ENCODE data around the gene PLEKHJ1. TPM values are rescaled to one million over a fixed set of nuclear protein-coding genes. Genes with fewer than 3 reads are reported as not detected.

PLEKHJ1 gene
- total and polyA plus RNA-seq, 2 of the 8 experiments (the other 6 are each of a cell fraction or from before 2014, with no cell fraction given): 135 to 187 TPM

DNA sequence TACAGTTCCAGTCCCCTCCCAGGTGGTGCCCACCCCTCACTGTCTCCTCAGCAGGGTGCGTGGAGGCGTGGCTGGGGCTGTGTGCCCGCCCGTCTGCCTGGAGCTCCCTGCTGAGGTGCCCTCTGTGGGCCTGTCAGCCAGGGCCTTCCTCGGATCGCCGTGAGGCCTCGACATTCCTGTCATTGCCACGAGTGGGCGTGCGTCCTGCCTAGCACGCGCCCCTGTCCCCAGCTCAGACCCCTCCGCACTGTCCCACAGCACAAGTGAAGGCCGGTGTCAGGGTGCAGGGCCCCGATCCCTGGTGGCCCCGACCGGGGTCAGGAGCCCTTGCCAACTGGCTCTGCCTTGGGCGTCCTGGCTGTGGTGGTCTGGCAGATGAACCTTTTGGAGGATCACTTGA is 40.2 kb downstream of the PLEKHJ1 start:
- Histone ChIP-seq H2BK120ac (replicated peaks; ENCODE audit: low read depth, low read length) (no peak overlapping the region), H3K18ac (ENCODE audit: extremely low read depth, low read length) (no peak overlapping the region), H3K14ac (ENCODE audit: insufficient read length) (no peak overlapping the region), H3K4me3 (ENCODE audit: extremely low read depth in 1 of 4, insufficient read depth in 2 of 4, low read depth in 3 of 4, low read length in 4 of 4) (no peak overlapping the region), H3K4me2 (ENCODE audit: insufficient read depth in 1 of 2, low read depth in 2 of 2, low read length in 2 of 2) (no peak overlapping the region), H2AFZ (ENCODE audit: low read length) (no peak overlapping the region), H2BK12ac (ENCODE audit: low read depth, low read length) (no peak overlapping the region), H3K56ac (replicated peaks; ENCODE audit: insufficient read length, low read depth, low read length) (no peak overlapping the region), H3K23ac (ENCODE audit: insufficient read length) (no peak overlapping the region), H2AK5ac (ENCODE audit: low read depth, low read length) (no peak overlapping the region), H2BK5ac (ENCODE audit: low read depth, low read length) (no peak overlapping the region), H3K23me2 (ENCODE audit: low read depth, low read length) (no peaks in the 10 kb centered on the region), H4K5ac (ENCODE audit: insufficient read length, low read depth, low read length) (no peak overlapping the region), H4K8ac (ENCODE audit: extremely low read depth, insufficient read depth, low read length) (no peak overlapping the region), H3K9ac (replicated peaks in 1 of 4; ENCODE audit: extremely low read depth in 1 of 4, low read depth in 3 of 4, low read length in 3 of 4) (no peak overlapping the region), H2BK15ac (ENCODE audit: low read length) (no peak overlapping the region), H4K91ac (replicated peaks; ENCODE audit: insufficient read length, low read length) (no peak overlapping the region), H3K36me3 (ENCODE audit: control insufficient read depth in 2 of 4, insufficient read depth in 4 of 4, low read length in 3 of 4) (peaks cover under 1 to 27% (median 11%) of the 10 kb centered on the region in 4 experiments; a peak in 6 of 8 replicates), H3K27ac (ENCODE audit: low read depth, low read length) (no peak overlapping the region), H3K4ac (replicated peaks; ENCODE audit: insufficient read length, low read depth, low read length) (no peak overlapping the region), H3K9me3 (ENCODE audit: insufficient read depth in 2 of 2, low read depth in 1 of 2, low read length in 1 of 2) (peaks cover 4% of the 10 kb centered on the region in 2 experiments; a peak in 2 of 4 replicates), H2BK20ac (ENCODE audit: low read length) (no peak overlapping the region), H3K79me1 (ENCODE audit: low read depth, low read length) (peaks cover 13% of the 10 kb centered on the region; the same call in 1 of the 2 replicates), H4K20me1 (replicated peaks in 1 of 2; ENCODE audit: control insufficient read depth in 1 of 2, insufficient read depth in 2 of 2, low read length in 2 of 2) (peaks cover 10 to 36% of the 10 kb centered on the region in 2 experiments), H3K27me3 (replicated peaks in 1 of 4; ENCODE audit: control insufficient read depth in 3 of 4, extremely low read depth in 1 of 4, insufficient read depth in 3 of 4, low read length in 3 of 4) (no peaks in the 10 kb centered on the region), H3K4me1 (replicated peaks in 1 of 4; ENCODE audit: control insufficient read depth in 3 of 4, insufficient read depth in 4 of 4, low read length in 3 of 4) (no peaks in the 10 kb centered on the region), H3K79me2 (ENCODE audit: control insufficient read depth in 1 of 2, insufficient read depth in 2 of 2, low read length in 2 of 2) (peaks cover 0 to 24% of the 10 kb centered on the region in 2 experiments; a peak in 2 of 4 replicates)
- FAIRE-seq (no peak), DNase-seq (ENCODE audit: low read depth in 1 of 2, low spot score in 2 of 2) (no peak)
- TF ChIP-seq, protein P1, sequence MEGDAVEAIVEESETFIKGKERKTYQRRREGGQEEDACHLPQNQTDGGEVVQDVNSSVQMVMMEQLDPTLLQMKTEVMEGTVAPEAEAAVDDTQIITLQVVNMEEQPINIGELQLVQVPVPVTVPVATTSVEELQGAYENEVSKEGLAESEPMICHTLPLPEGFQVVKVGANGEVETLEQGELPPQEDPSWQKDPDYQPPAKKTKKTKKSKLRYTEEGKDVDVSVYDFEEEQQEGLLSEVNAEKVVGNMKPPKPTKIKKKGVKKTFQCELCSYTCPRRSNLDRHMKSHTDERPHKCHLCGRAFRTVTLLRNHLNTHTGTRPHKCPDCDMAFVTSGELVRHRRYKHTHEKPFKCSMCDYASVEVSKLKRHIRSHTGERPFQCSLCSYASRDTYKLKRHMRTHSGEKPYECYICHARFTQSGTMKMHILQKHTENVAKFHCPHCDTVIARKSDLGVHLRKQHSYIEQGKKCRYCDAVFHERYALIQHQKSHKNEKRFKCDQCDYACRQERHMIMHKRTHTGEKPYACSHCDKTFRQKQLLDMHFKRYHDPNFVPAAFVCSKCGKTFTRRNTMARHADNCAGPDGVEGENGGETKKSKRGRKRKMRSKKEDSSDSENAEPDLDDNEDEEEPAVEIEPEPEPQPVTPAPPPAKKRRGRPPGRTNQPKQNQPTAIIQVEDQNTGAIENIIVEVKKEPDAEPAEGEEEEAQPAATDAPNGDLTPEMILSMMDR (IDR thresholded peaks at IDR 0.05; ENCODE audit: control extremely low read depth in 1 of 3, insufficient read depth in 1 of 3, low read depth in 1 of 3, low read length in 3 of 3): peak in 1 of 3 experiments; percentile 11; a peak in 1 of 4 replicates
- TF ChIP-seq RAD21 (IDR thresholded peaks at IDR 0.05 in 1 of 2, conservative IDR thresholded peaks at IDR 0.05 in 1 of 2; ENCODE audit: low read depth in 2 of 2, low read length in 2 of 2): no peak
- ChIA-PET POLR2A (ENCODE audit: partially characterized antibody) (interaction anchor here (0.6 to 1.3 kb wide), 2 partner anchors 30 to 54 kb away, joined by 3 to 4 read pairs; partner anchors contain the start of gene AMH), CTCF (ENCODE audit: partially characterized antibody) (interaction anchor here (0.6 to 5.1 kb wide), 6 partner anchors 10 to 40 kb away, joined by 3 to 50 read pairs (median 4); no protein-coding TSS in a partner anchor)
- WGBS, 2 experiments (ENCODE audit: extremely low coverage in 1 of 2, insufficient coverage in 1 of 2, insufficient read length in 1 of 2, insufficient replicate concordance in 2 of 2, low coverage in 1 of 2, low lambda C conversion rate in 2 of 2, missing lambda C conversion rate in 1 of 2): 85% methylated on average over 19 of the region's 19 CpGs; no CpG with 5 or more reads in 1 of the 2 experiments
